Karpas-422 (cell line): Measurements from ENCODE around the gene CATSPER4. TPM values are rescaled to one million over a fixed set of nuclear protein-coding genes. Genes with fewer than 3 reads are reported as not detected.

Experiments
- DNase-seq: peaks from one replicate; pipeline ENCODE4 v3.0.0-alpha.2; 2015
- H2AFZ ChIP-seq: fragments of 200-600 bp; sonication (generic); 2 replicates; pipeline ENCODE4 v1.6.1; 2014; ENCODE audit warnings: antibody characterized with exemption, low read length, mixed read lengths
- H3K27ac ChIP-seq: fragments of 200-600 bp; sonication (generic); 2 replicates; pipeline ENCODE4 v1.5.1; 2014; ENCODE audit warnings: mild to moderate bottlenecking, low read length, moderate library complexity
- H3K27me3 ChIP-seq: fragments of 200-600 bp; sonication (generic); 2 replicates; pipeline ENCODE4 v1.6.1; 2014; ENCODE audit warnings: low read length, mixed read lengths
- H3K36me3 ChIP-seq: fragments of 200-600 bp; sonication (generic); 2 replicates; pipeline ENCODE4 v1.6.1; 2014; ENCODE audit warnings: low read length, mixed read lengths; ENCODE audit not compliant: insufficient read depth
- H3K4me1 ChIP-seq: fragments of 200-600 bp; sonication (generic); 2 replicates; pipeline ENCODE4 v1.6.1; 2014; ENCODE audit warnings: mild to moderate bottlenecking, low read length, mixed read lengths
- H3K4me2 ChIP-seq: fragments of 200-600 bp; sonication (generic); 2 replicates; pipeline ENCODE4 v1.6.1; 2014; ENCODE audit warnings: low read length, low read depth, mild to moderate bottlenecking; ENCODE audit not compliant: poor library complexity, severe bottlenecking
- H3K4me3 ChIP-seq: fragments of 200-600 bp; sonication (generic); 2 replicates; pipeline ENCODE4 v1.5.1; 2014; ENCODE audit warnings: mild to moderate bottlenecking, antibody characterized with exemption, low read length, mixed read lengths
- H3K79me2 ChIP-seq: fragments of 200-600 bp; sonication (generic); 2 replicates; pipeline ENCODE4 v1.6.1; 2014; ENCODE audit warnings: mild to moderate bottlenecking, low read length, mixed read lengths
- H3K9ac ChIP-seq: fragments of 200-600 bp; sonication (generic); 2 replicates; pipeline ENCODE4 v1.6.0; 2014; ENCODE audit warnings: low read length
- H3K9me2 ChIP-seq: fragments of 200-600 bp; sonication (generic), shearing (Covaris generic); replicated peaks from 2 replicates; pipeline ENCODE4 v1.6.0; 2014; ENCODE audit warnings: mild to moderate bottlenecking, low read length, moderate library complexity; ENCODE audit not compliant: insufficient read depth
- H3K9me3 ChIP-seq: fragments of 300-700, 200-600 bp; sonication (generic); 2 replicates; pipeline ENCODE4 v1.6.1; 2014; ENCODE audit warnings: low read length, mixed read lengths
- H4K20me1 ChIP-seq: fragments of 200-600 bp; sonication (generic); 2 replicates; pipeline ENCODE4 v1.6.1; 2014; ENCODE audit warnings: mild to moderate bottlenecking, antibody characterized with exemption, low read length, low read depth; ENCODE audit not compliant: insufficient read depth
- total RNA-seq: library from RNA; depleted of rRNA; stranded (reverse); fragments of >200 nt; shearing (Covaris generic); gene quantifications from 2 replicates; pipeline ENCODE4 v1.2.3, GENCODE V29; 2014; ENCODE audit warnings: low replicate concordance; rRNA removed

The CATSPER4 gene
- total RNA-seq, 1 experiment from 2014 or later: not detected

DNA sequence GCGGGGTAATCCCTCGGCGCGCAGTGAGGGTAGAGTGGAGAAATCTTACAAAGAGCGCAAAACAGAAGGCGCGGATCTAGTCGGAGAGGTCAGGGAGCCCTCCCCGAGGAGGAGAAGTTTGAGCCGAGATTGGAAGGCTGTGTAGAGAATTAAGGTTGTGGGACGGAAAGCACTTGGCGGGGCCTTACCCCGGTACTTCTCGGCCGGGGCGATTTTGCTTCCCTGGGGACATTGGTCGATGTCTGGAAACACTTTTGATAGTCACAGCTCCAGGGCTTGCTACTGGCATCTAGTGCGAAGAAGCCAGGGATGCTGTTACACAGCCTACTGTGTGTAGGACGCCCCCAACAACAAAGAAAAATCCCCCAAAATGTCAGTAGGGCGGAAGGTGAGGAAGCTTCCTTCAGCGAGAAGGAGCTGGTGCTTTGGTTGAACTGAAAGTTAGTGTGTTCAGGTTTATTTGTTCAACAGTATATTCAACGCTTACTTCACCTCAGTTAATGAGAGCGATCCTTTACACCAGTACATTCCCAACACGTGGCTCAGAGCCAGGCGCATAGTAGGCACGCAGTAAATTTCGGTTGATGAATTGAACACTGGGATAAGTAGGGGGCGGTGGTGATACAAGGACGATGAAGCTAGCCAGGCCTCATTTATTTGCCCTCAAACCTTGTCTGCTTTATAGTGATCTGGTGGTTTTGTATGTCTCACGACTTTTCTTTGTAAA, 44.4 kb downstream of the CATSPER4 start:
- peak overlapping the region; percentile 96 for H3K4me3 ChIP-seq
- H3K4me2 ChIP-seq: peak overlapping the region; percentile 91
- H4K20me1 ChIP-seq: peaks cover 5% of the 10 kb centered on the region; the same call in 1 of the 2 replicates
- no peaks in the 10 kb centered on the region for H3K9me2 ChIP-seq
- peak; percentile 63 for DNase-seq
- H3K36me3 ChIP-seq: peaks cover 11% of the 10 kb centered on the region
- H3K27me3 ChIP-seq: no peaks in the 10 kb centered on the region
- H3K4me1 ChIP-seq: peaks cover 34% of the 10 kb centered on the region
- H2AFZ ChIP-seq: peak overlapping the region; percentile 90
- peak overlapping the region; percentile 95 for H3K9ac ChIP-seq
- H3K79me2 ChIP-seq: peaks cover 56% of the 10 kb centered on the region
- H3K27ac ChIP-seq: peak overlapping the region; percentile 61
- no peaks in the 10 kb centered on the region for H3K9me3 ChIP-seq

DNA sequence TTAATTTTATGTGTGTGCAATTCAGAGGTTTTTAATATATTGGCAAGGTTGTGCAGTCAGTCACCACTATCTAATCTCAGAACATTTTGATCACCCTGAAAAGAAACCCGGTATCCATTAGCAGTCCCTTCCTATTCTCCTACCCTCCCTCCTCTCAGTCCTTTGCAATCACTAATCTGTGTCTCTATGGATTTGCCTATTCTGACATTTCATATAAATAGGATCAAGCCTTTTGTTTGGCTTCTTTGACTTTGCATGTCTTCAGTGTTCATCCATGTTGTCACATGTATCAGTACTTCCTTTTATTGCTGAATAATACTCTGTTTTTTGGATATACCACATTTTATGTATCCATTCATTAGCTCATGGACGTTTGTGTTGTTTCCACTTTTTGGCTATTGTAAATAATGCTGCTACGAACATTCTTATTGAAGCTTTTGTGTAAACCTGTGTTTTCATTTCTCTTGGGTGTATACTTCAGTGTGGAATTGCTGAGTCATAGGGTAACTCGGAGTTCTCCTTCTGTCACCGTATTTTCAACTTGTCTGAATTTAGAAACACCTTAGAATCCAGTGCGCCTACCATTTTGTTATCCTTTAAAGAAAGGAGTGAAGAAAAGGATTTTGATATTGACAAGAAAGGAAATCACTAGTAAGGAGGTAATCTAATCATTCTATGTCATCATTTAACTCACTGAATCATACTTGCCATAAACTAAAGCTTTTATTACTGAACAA, 47.0 kb downstream of the CATSPER4 start:
- peaks cover 34% of the 10 kb centered on the region for H3K4me1 ChIP-seq
- peaks cover 77% of the 10 kb centered on the region for H3K79me2 ChIP-seq
- peak overlapping the region; percentile 96; the same call in 1 of the 2 replicates for H3K4me3 ChIP-seq
- H3K27me3 ChIP-seq: no peaks in the 10 kb centered on the region
- H3K36me3 ChIP-seq: peaks cover 13% of the 10 kb centered on the region
- H3K9ac ChIP-seq: no peak overlapping the region
- DNase-seq: no peak
- H4K20me1 ChIP-seq: peaks cover 5% of the 10 kb centered on the region; the same call in 1 of the 2 replicates
- peak overlapping the region; percentile 52 for H3K27ac ChIP-seq
- H2AFZ ChIP-seq: no peak overlapping the region
- no peaks in the 10 kb centered on the region for H3K9me3 ChIP-seq
- H3K9me2 ChIP-seq: no peaks in the 10 kb centered on the region
- H3K4me2 ChIP-seq: peak overlapping the region; percentile 91

DNA sequence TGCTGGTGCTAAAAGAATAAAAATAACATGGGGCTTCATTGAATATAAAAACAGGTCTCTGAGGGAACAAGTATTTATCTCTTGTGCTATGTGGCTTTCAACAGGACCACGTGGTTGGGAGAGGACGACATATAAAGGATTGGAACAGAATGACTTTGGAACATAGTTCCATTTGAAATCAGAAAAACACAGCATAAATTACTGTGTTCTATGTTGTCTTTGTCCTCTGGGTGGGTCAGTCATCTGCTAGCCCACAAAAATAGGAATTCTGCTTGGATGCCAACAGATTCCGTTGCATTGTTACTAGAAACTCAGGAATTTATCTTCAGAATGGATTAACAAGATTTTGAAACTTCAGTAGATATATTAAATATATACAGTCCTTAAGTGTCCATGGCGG, 49.5 kb downstream of the CATSPER4 start:
- H3K27me3 ChIP-seq: no peaks in the 10 kb centered on the region

More for the DNA sequence above, 49.5 kb downstream of the CATSPER4 start:
- H3K79me2 ChIP-seq: peaks cover 93% of the 10 kb centered on the region
- peaks cover 7% of the 10 kb centered on the region; the same call in 1 of the 2 replicates for H4K20me1 ChIP-seq
- no peak overlapping the region for H3K27ac ChIP-seq
- peaks cover 29% of the 10 kb centered on the region for H3K4me1 ChIP-seq
- no peaks in the 10 kb centered on the region for H3K9me2 ChIP-seq
- H2AFZ ChIP-seq: no peak overlapping the region
- H3K36me3 ChIP-seq: peaks cover 25% of the 10 kb centered on the region
- no peak overlapping the region for H3K4me3 ChIP-seq
- H3K9me3 ChIP-seq: no peaks in the 10 kb centered on the region
- no peak for DNase-seq
- no peak overlapping the region for H3K9ac ChIP-seq
- no peak overlapping the region for H3K4me2 ChIP-seq

Other genes starting within 250 kb of the CATSPER4 start
- gene PAFAH2, start 192.5 kb upstream of the CATSPER4 start, total RNA-seq: 1.6 and 3.6 TPM in 2 replicates
- gene EXTL1, start 168.8 kb upstream of the CATSPER4 start, total RNA-seq: not detected in 2 replicates
- not detected in 2 replicates for gene SLC30A2, start 144.5 kb upstream of the CATSPER4 start, total RNA-seq
- gene TRIM63, start 123.0 kb upstream of the CATSPER4 start, total RNA-seq: not detected in 2 replicates
- gene PDIK1L, start 78.8 kb upstream of the CATSPER4 start, total RNA-seq: 7.0 and 11.0 TPM in 2 replicates
- gene FAM110D, start 31.5 kb upstream of the CATSPER4 start, total RNA-seq: not detected in 2 replicates
- not detected in 2 replicates for gene C1orf232, start 21.6 kb upstream of the CATSPER4 start, total RNA-seq
- 58.5 and 133 TPM in 2 replicates for gene ZNF593, start 20.7 kb upstream of the CATSPER4 start, total RNA-seq
- gene ZNF593OS, start 18.8 kb upstream of the CATSPER4 start, total RNA-seq: 0.18 TPM in 1 of 2 replicates, not detected in the other
- 0.29 and 1.5 TPM in 2 replicates for gene CNKSR1, start 13.1 kb upstream of the CATSPER4 start, total RNA-seq
- 23.8 and 31.5 TPM in 2 replicates for gene CEP85, start 43.6 kb downstream of the CATSPER4 start, total RNA-seq
- gene SH3BGRL3, start 89.5 kb downstream of the CATSPER4 start, total RNA-seq: 108 and 143 TPM in 2 replicates
- 20.7 and 56.0 TPM in 2 replicates for gene UBXN11, start 116.0 kb downstream of the CATSPER4 start, total RNA-seq
- 614 and 735 TPM in 2 replicates for gene CD52, start 127.4 kb downstream of the CATSPER4 start, total RNA-seq
- gene CRYBG2, start 163.5 kb downstream of the CATSPER4 start, total RNA-seq: 1.3 TPM in 1 of 2 replicates, not detected in the other
- gene ZNF683, start 182.1 kb downstream of the CATSPER4 start, total RNA-seq: not detected in 2 replicates
- gene LIN28A, start 220.2 kb downstream of the CATSPER4 start, total RNA-seq: 0.04 TPM in 1 of 2 replicates, not detected in the other
- gene DHDDS, start 241.7 kb downstream of the CATSPER4 start, total RNA-seq: 17.0 and 31.1 TPM in 2 replicates